Endothelial cell (in vitro differentiated cells): ENCODE results near the gene VAV2. TPM values are rescaled to one million over a fixed set of nuclear protein-coding genes. Genes with fewer than 3 reads are reported as not detected.
A peak's percentile ranks its signal among the peaks of the same experiment; 100 is the strongest.

Experiments
- DNase-seq: peaks from one replicate; pipeline ENCODE4 v3.0.0; 2021; ENCODE audit warnings: low spot score
- H3K27ac Mint-ChIP-seq: one replicate; pipeline ENCODE4 v1.8.0; 2021; ENCODE audit warnings: mixed read lengths, inconsistent platforms; ENCODE audit not compliant: unreplicated experiment
- H3K27me3 Mint-ChIP-seq: one replicate; pipeline ENCODE4 v1.8.0; 2021; ENCODE audit warnings: mild to moderate bottlenecking, moderate library complexity, mixed read lengths, inconsistent platforms; ENCODE audit not compliant: unreplicated experiment
- H3K36me3 Mint-ChIP-seq: one replicate; pipeline ENCODE4 v1.8.0; 2021; ENCODE audit warnings: mild to moderate bottlenecking, low read depth, mixed read lengths, inconsistent platforms; ENCODE audit not compliant: unreplicated experiment
- H3K4me1 Mint-ChIP-seq: one replicate; pipeline ENCODE4 v1.8.0; 2021; ENCODE audit warnings: mild to moderate bottlenecking, mixed read lengths, inconsistent platforms; ENCODE audit not compliant: unreplicated experiment
- H3K4me3 Mint-ChIP-seq: one replicate; pipeline ENCODE4 v1.8.0; 2021; ENCODE audit warnings: mild to moderate bottlenecking, mixed read lengths, inconsistent platforms; ENCODE audit not compliant: unreplicated experiment
- H3K9me3 Mint-ChIP-seq: one replicate; pipeline ENCODE4 v1.8.0; 2021; ENCODE audit warnings: mixed read lengths, inconsistent platforms; ENCODE audit not compliant: unreplicated experiment
- total RNA-seq: library from RNA; stranded (reverse); fragmentation: NEBNext Ultra II Directional; extraction: Animal tissue kit (Norgen Biotek cat#: 25700); gene quantifications from one replicate; pipeline ENCODE4 v1.2.1, GENCODE V29; 2021; ENCODE audit not compliant: unreplicated experiment
- TF ChIP-seq, protein P1 (sequence below): fragments of 200-600 bp; sonication (generic); IDR thresholded peaks from one replicate; pipeline ENCODE4 v1.5.0; 2021; ENCODE audit warnings: antibody characterized with exemption; ENCODE audit not compliant: unreplicated experiment

VAV2 gene
- total RNA-seq, 1 donor from 2014 or later = 27.2 TPM

DNA sequence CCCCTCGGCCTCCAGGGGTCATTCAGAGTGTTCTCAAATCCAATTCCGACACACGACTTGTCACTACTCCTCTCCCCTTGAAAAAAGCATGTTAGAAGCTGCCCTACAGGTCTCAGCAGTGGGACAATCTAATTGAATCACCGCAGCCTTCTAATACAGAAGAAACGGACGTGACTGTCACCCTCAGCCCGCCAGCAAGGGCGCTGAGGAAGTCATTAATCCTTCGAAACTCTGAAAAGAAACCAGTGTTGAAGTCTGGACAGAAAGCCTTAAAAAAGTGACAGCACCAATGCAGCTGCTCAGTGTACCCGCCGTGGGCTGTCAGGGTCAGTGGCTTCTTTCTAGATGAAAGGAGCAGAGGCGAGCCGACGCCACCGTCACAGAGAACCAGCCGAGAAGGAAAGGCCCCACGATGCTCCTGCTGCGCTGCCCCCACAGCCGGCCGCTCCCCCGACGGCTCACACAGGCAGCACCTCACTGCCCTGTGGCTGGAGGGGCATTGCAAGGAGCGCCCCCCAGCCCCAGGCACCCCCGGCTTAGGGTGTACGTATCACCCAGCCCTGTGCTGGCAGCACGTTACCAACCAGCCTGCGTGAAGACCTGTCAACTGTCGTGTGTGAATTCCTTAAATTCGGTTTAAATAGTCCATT lies 38.8 kb upstream of the VAV2 start:
- TF ChIP-seq, protein P1, sequence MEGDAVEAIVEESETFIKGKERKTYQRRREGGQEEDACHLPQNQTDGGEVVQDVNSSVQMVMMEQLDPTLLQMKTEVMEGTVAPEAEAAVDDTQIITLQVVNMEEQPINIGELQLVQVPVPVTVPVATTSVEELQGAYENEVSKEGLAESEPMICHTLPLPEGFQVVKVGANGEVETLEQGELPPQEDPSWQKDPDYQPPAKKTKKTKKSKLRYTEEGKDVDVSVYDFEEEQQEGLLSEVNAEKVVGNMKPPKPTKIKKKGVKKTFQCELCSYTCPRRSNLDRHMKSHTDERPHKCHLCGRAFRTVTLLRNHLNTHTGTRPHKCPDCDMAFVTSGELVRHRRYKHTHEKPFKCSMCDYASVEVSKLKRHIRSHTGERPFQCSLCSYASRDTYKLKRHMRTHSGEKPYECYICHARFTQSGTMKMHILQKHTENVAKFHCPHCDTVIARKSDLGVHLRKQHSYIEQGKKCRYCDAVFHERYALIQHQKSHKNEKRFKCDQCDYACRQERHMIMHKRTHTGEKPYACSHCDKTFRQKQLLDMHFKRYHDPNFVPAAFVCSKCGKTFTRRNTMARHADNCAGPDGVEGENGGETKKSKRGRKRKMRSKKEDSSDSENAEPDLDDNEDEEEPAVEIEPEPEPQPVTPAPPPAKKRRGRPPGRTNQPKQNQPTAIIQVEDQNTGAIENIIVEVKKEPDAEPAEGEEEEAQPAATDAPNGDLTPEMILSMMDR = no peak
- Mint-ChIP-seq H3K27me3 (no peaks in the 10 kb centered on the region), H3K9me3 (no peaks in the 10 kb centered on the region), H3K36me3 (peaks cover 15% of the 10 kb centered on the region), H3K27ac (no peak overlapping the region), H3K4me3 (no peak overlapping the region), H3K4me1 (no peaks in the 10 kb centered on the region)
- no peak for DNase-seq

DNA sequence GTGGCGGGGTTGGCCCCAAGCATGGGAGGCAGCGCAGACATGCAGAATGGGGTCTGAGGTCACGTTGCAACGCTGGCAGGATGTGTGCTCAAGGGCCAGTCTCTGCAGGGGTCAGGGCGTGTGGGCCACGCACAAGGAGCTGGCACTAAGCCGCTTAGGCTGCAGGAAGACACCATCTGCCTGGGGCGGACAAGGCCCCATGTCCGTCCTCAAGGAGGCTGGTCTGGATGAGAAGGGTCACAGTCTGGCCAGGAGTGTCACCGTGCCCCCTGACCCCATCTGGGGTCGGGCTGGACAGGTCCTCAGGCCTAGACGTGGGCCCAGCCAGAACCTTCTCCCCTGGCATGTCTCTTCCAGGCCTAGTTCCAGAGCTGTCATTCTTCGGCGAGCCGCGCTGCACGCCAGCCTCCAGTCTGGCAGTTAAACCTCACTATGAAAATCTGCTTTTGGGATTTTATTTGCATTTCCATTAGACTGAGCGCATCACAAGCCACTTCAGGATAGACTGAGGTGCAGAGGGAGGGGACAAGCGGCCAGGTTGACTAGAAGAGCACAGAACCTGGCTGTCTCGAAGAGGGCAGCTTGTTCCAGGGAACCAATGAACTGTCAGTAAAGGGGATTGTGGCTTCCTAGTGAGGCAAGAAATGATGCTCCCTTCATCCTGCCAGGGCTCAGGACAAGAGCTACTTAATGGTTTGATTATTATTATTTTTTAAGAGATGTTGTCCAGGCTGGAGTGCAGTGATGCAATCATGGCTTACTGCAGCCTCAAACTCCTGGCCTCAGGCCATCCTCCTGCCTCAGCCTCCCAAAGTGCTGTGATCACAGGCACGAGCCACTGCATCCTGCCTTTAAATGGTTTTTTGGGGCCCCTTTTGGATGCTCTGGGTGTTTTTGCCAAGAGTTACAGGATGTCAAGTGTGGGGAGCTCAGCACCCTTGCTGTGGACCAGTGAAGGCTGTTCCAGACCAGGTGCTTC lies 37.4 kb upstream of the VAV2 start:
- Mint-ChIP-seq H3K9me3 (no peaks in the 10 kb centered on the region), H3K27ac (no peak overlapping the region)

GRCh38 chr9:134028575-134029247 lies 36.6 kb upstream of the VAV2 start:
- peak overlapping the region; percentile 59 for H3K27ac Mint-ChIP-seq
- TF ChIP-seq, protein P1 = no peak
- no peak overlapping the region for H3K4me3 Mint-ChIP-seq

More for the DNA sequence above, 37.4 kb upstream of the VAV2 start:
- DNase-seq = no peak
- H3K27me3 Mint-ChIP-seq = no peaks in the 10 kb centered on the region
- peaks cover 15% of the 10 kb centered on the region for H3K36me3 Mint-ChIP-seq
- H3K4me3 Mint-ChIP-seq = no peak overlapping the region
- TF ChIP-seq, protein P1 = no peak
- H3K4me1 Mint-ChIP-seq = no peaks in the 10 kb centered on the region

DNA sequence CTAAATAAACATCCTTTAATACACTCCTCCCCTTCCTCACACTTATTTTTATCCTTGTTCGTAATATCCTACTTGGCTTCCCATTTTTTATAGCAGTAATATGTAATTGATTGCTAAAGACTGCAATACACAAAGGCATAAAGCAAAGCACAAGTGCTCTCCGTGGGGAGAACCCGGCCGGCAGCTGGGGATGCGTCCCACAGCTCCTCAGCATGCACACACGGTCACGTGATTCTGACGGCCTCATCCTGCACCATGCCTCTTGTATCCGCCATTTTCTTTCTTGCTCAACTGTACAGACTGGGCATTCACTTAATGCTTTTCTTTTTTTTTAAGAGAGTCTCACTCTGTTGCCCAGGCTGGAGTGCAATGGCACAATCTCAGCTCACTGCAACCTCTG lies 36.0 kb upstream of the VAV2 start:
- DNase-seq = no peak
- peaks cover 5% of the 10 kb centered on the region for H3K36me3 Mint-ChIP-seq
- TF ChIP-seq, protein P1 = no peak
- no peak overlapping the region for H3K27ac Mint-ChIP-seq
- no peaks in the 10 kb centered on the region for H3K4me1 Mint-ChIP-seq
- H3K9me3 Mint-ChIP-seq = no peaks in the 10 kb centered on the region
- H3K27me3 Mint-ChIP-seq = peaks cover 3% of the 10 kb centered on the region
- H3K4me3 Mint-ChIP-seq = no peak overlapping the region

More at GRCh38 chr9:134028575-134029247, 36.6 kb upstream of the VAV2 start:
- peaks cover 11% of the 10 kb centered on the region for H3K36me3 Mint-ChIP-seq
- DNase-seq = no peak
- peaks cover 3% of the 10 kb centered on the region for H3K27me3 Mint-ChIP-seq
- no peaks in the 10 kb centered on the region for H3K9me3 Mint-ChIP-seq
- H3K4me1 Mint-ChIP-seq = no peaks in the 10 kb centered on the region
